ENCODE measurements around the gene KIZ.

Gene KIZ

GRCh38 chr20:21234324-21234723, 108.4 kb downstream of the KIZ start:
- H3K9me3 ChIP-seq (ENCODE audit: control insufficient read depth in 2 of 2, low read length in 2 of 2) = no peaks in the 10 kb centered on the region
- no peak overlapping the region for H3K9ac ChIP-seq (ENCODE audit: low read depth in 1 of 2, low read length in 2 of 2)
- H3K36me3 ChIP-seq (ENCODE audit: control insufficient read depth in 2 of 2, insufficient read depth in 2 of 2, low read length in 2 of 2) = peaks cover 0 to 5% of the 10 kb centered on the region in 2 donors
- no peaks in the 10 kb centered on the region for H3K27me3 ChIP-seq (ENCODE audit: control insufficient read depth in 2 of 2, insufficient read depth in 2 of 2, low read length in 2 of 2)
- no peak overlapping the region for H3K4me3 ChIP-seq (ENCODE audit: low read length in 2 of 2)
- peaks cover 2 to 8% of the 10 kb centered on the region in 2 donors for H3K4me1 ChIP-seq (ENCODE audit: control insufficient read depth in 2 of 2, insufficient read depth in 2 of 2, low read length in 2 of 2)
- H3K27ac ChIP-seq (ENCODE audit: low read depth in 2 of 2, low read length in 2 of 2) = no peak overlapping the region

- H3K9ac ChIP-seq (ENCODE audit: low read depth in 1 of 2, low read length in 2 of 2) = no peak overlapping the region
- H3K4me1 ChIP-seq (ENCODE audit: control insufficient read depth in 2 of 2, insufficient read depth in 2 of 2, low read length in 2 of 2) = peaks cover 2 to 8% of the 10 kb centered on the region in 2 donors
- H3K36me3 ChIP-seq (ENCODE audit: control insufficient read depth in 2 of 2, insufficient read depth in 2 of 2, low read length in 2 of 2) = peaks cover 0 to 5% of the 10 kb centered on the region in 2 donors
- H3K27me3 ChIP-seq (ENCODE audit: control insufficient read depth in 2 of 2, insufficient read depth in 2 of 2, low read length in 2 of 2) = no peaks in the 10 kb centered on the region
- H3K4me3 ChIP-seq (ENCODE audit: low read length in 2 of 2) = no peak overlapping the region
- no peaks in the 10 kb centered on the region for H3K9me3 ChIP-seq (ENCODE audit: control insufficient read depth in 2 of 2, low read length in 2 of 2)
- no peak overlapping the region for H3K27ac ChIP-seq (ENCODE audit: low read depth in 2 of 2, low read length in 2 of 2)
These were observed 109.1 kb downstream of the KIZ start for GRCh38 chr20:21234806-21235483.

DNA sequence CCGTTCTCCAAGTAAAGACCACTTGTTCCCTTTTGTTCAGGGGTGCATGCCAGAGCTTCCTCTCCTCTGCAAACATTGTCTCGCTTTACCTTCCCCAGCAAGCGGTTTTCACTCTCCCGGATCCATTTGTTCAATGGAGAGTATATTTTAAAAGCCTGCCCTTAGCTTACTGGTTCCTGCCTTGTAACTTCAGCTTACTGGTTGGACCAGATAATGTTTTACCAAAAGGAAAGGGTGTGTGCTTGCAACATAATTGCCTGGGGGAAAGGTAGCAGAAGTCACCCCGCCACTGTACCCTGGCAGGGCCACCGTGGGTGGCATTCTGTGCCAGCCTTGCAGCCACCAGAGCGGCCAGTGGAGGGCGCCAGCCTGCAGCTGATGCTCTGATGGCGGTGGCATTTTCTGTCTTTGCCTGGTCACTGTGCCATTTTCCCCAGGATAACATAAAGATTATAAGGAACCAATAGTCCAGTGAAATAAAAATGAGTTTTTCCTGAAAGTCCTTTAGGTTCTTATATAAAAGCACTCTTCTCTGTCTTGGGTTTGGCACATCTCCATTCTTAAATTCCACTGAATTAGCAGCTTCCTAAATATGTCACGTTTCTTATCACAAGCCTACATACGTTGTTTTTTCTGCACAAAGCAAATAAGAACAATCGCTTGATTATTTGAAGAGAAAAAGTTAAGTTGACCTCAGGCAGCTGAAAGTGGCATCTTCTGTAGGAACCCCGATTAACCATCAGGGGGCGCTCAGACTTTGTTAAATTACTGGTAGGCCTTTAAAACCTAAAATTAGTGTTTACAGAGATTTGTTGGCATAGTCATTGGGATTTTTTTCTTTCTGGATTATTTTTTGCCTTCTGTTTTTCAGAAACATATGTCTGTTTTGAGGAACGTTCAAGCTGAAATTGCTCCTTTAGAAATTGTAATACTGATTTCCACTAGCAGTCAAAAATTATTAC, 109.9 kb downstream of the KIZ start:
- Histone ChIP-seq H3K4me3 (ENCODE audit: low read length in 2 of 2) (no peak overlapping the region), H3K4me1 (ENCODE audit: control insufficient read depth in 2 of 2, insufficient read depth in 2 of 2, low read length in 2 of 2) (peaks cover 2 to 8% of the 10 kb centered on the region in 2 donors), H3K9me3 (ENCODE audit: control insufficient read depth in 2 of 2, low read length in 2 of 2) (no peaks in the 10 kb centered on the region), H3K36me3 (ENCODE audit: control insufficient read depth in 2 of 2, insufficient read depth in 2 of 2, low read length in 2 of 2) (peaks cover 0 to 3% of the 10 kb centered on the region in 2 donors), H3K27ac (ENCODE audit: low read depth in 2 of 2, low read length in 2 of 2) (no peak overlapping the region), H3K9ac (ENCODE audit: low read depth in 1 of 2, low read length in 2 of 2) (no peak overlapping the region), H3K27me3 (ENCODE audit: control insufficient read depth in 2 of 2, insufficient read depth in 2 of 2, low read length in 2 of 2) (no peaks in the 10 kb centered on the region)

DNA sequence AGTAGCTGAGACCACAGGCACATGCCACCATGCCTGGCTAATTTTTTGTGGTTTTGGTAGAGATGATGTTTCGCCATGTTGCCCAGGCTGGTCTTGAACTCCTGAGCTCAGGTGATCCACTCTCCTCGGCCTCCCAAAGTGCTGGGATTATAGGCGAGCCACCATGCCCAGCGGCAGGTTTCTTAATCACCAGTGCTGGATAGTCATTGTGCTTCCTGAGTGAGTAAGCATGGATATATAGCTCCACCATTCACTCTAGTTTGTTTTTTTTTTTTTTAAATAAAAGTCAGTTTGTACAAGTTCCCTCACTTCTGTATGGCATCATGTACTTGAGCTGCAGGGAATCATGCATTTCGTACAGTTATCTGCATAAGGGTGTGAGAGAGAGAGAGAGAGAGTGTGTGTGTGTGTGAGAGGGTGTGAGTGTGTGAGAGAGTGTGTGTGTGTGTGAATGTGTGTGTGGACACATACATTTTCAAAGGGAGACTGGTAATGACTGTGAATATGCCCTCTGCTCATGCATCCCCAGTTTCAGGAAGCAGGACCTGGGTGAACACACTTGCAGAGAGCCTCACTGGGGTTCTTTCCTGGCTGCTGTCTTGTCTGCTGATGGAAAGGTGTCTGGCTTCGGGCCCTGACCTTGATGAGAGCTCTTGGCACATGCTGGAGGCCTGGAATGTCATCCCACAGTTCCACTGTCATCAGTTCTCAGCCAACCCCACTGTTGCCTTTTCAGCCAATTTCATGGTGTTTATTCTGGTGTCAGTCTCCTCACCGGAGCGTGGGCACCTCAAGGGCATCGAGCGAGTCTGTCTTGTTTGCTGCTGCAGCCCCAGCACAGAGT, 112.3 kb downstream of the KIZ start:
- Histone ChIP-seq H3K36me3 (ENCODE audit: control insufficient read depth in 2 of 2, insufficient read depth in 2 of 2, low read length in 2 of 2) (no peaks in the 10 kb centered on the region), H3K4me1 (ENCODE audit: control insufficient read depth in 2 of 2, insufficient read depth in 2 of 2, low read length in 2 of 2) (peaks cover 2 to 8% of the 10 kb centered on the region in 2 donors), H3K9ac (ENCODE audit: low read depth in 1 of 2, low read length in 2 of 2) (no peak overlapping the region), H3K27ac (ENCODE audit: low read depth in 2 of 2, low read length in 2 of 2) (no peak overlapping the region), H3K4me3 (ENCODE audit: low read length in 2 of 2) (no peak overlapping the region), H3K9me3 (ENCODE audit: control insufficient read depth in 2 of 2, low read length in 2 of 2) (no peaks in the 10 kb centered on the region), H3K27me3 (ENCODE audit: control insufficient read depth in 2 of 2, insufficient read depth in 2 of 2, low read length in 2 of 2) (no peaks in the 10 kb centered on the region)

GRCh38 chr20:21238818-21239536, 113.1 kb downstream of the KIZ start:
- Histone ChIP-seq H3K27me3 (ENCODE audit: control insufficient read depth in 2 of 2, insufficient read depth in 2 of 2, low read length in 2 of 2) (no peaks in the 10 kb centered on the region), H3K9me3 (ENCODE audit: control insufficient read depth in 2 of 2, low read length in 2 of 2) (no peaks in the 10 kb centered on the region), H3K36me3 (ENCODE audit: control insufficient read depth in 2 of 2, insufficient read depth in 2 of 2, low read length in 2 of 2) (no peaks in the 10 kb centered on the region), H3K27ac (ENCODE audit: low read depth in 2 of 2, low read length in 2 of 2) (no peak overlapping the region), H3K4me3 (ENCODE audit: low read length in 2 of 2) (no peak overlapping the region), H3K9ac (ENCODE audit: low read depth in 1 of 2, low read length in 2 of 2) (no peak overlapping the region), H3K4me1 (ENCODE audit: control insufficient read depth in 2 of 2, insufficient read depth in 2 of 2, low read length in 2 of 2) (peaks cover 2 to 8% of the 10 kb centered on the region in 2 donors)

- no peaks in the 10 kb centered on the region for H3K9me3 ChIP-seq (ENCODE audit: control insufficient read depth in 2 of 2, low read length in 2 of 2)
- H3K9ac ChIP-seq (ENCODE audit: low read depth in 1 of 2, low read length in 2 of 2) = no peak overlapping the region
- H3K4me1 ChIP-seq (ENCODE audit: control insufficient read depth in 2 of 2, insufficient read depth in 2 of 2, low read length in 2 of 2) = peaks cover 2 to 8% of the 10 kb centered on the region in 2 donors
- no peak overlapping the region for H3K4me3 ChIP-seq (ENCODE audit: low read length in 2 of 2)
- H3K36me3 ChIP-seq (ENCODE audit: control insufficient read depth in 2 of 2, insufficient read depth in 2 of 2, low read length in 2 of 2) = no peaks in the 10 kb centered on the region
- H3K27ac ChIP-seq (ENCODE audit: low read depth in 2 of 2, low read length in 2 of 2) = no peak overlapping the region
- H3K27me3 ChIP-seq (ENCODE audit: control insufficient read depth in 2 of 2, insufficient read depth in 2 of 2, low read length in 2 of 2) = no peaks in the 10 kb centered on the region
These were observed 114.5 kb downstream of the KIZ start for GRCh38 chr20:21240394-21240793.

- Histone ChIP-seq H3K9me3 (ENCODE audit: control insufficient read depth in 2 of 2, low read length in 2 of 2) (no peaks in the 10 kb centered on the region), H3K36me3 (ENCODE audit: control insufficient read depth in 2 of 2, insufficient read depth in 2 of 2, low read length in 2 of 2) (no peaks in the 10 kb centered on the region), H3K27me3 (ENCODE audit: control insufficient read depth in 2 of 2, insufficient read depth in 2 of 2, low read length in 2 of 2) (no peaks in the 10 kb centered on the region), H3K4me3 (ENCODE audit: low read length in 2 of 2) (no peak overlapping the region), H3K4me1 (ENCODE audit: control insufficient read depth in 2 of 2, insufficient read depth in 2 of 2, low read length in 2 of 2) (peaks cover 2% of the 10 kb centered on the region in 2 donors), H3K27ac (ENCODE audit: low read depth in 2 of 2, low read length in 2 of 2) (no peak overlapping the region), H3K9ac (ENCODE audit: low read depth in 1 of 2, low read length in 2 of 2) (no peak overlapping the region)
These were observed 115.5 kb downstream of the KIZ start for GRCh38 chr20:21241406-21241805.

- Histone ChIP-seq H3K9me3 (ENCODE audit: control insufficient read depth in 2 of 2, low read length in 2 of 2) (no peaks in the 10 kb centered on the region), H3K4me3 (ENCODE audit: low read length in 2 of 2) (no peak overlapping the region), H3K4me1 (ENCODE audit: control insufficient read depth in 2 of 2, insufficient read depth in 2 of 2, low read length in 2 of 2) (peaks cover 2% of the 10 kb centered on the region in 2 donors), H3K27ac (ENCODE audit: low read depth in 2 of 2, low read length in 2 of 2) (no peak overlapping the region), H3K36me3 (ENCODE audit: control insufficient read depth in 2 of 2, insufficient read depth in 2 of 2, low read length in 2 of 2) (no peaks in the 10 kb centered on the region), H3K9ac (ENCODE audit: low read depth in 1 of 2, low read length in 2 of 2) (no peak overlapping the region), H3K27me3 (ENCODE audit: control insufficient read depth in 2 of 2, insufficient read depth in 2 of 2, low read length in 2 of 2) (no peaks in the 10 kb centered on the region)
These were observed 117.9 kb downstream of the KIZ start for GRCh38 chr20:21243811-21244210.

DNA sequence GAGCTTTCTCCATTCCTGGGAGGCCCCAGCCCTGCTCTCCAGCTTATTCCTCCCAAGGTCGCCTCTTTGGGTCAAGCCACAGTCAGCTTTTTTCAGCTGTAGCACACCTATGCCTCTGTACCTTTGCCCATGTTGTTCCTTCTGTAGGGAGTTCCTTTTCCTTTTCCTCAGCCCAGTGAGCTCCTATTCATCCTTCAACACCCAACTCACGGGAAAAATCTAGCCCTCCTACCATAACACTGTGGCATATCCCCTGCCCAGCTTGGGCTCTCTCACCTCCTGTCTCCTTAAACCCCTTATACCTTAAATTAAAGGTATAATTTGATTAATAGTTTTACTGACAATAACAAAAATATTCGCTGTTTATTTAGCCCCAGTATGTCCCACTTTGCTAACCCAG, 118.9 kb downstream of the KIZ start:
- Histone ChIP-seq H3K27ac (ENCODE audit: low read depth in 2 of 2, low read length in 2 of 2) (no peak overlapping the region), H3K4me1 (ENCODE audit: control insufficient read depth in 2 of 2, insufficient read depth in 2 of 2, low read length in 2 of 2) (no peaks in the 10 kb centered on the region), H3K36me3 (ENCODE audit: control insufficient read depth in 2 of 2, insufficient read depth in 2 of 2, low read length in 2 of 2) (no peaks in the 10 kb centered on the region), H3K4me3 (ENCODE audit: low read length in 2 of 2) (no peak overlapping the region), H3K9me3 (ENCODE audit: control insufficient read depth in 2 of 2, low read length in 2 of 2) (no peaks in the 10 kb centered on the region), H3K9ac (ENCODE audit: low read depth in 1 of 2, low read length in 2 of 2) (no peak overlapping the region), H3K27me3 (ENCODE audit: control insufficient read depth in 2 of 2, insufficient read depth in 2 of 2, low read length in 2 of 2) (no peaks in the 10 kb centered on the region)

Measured in mucosa of rectum (tissue), 2 donors.